WTC11 (cell line): ENCODE results near the gene GUCD1. TPM values are rescaled to one million over a fixed set of nuclear protein-coding genes. Genes with fewer than 3 reads are reported as not detected.
A peak's percentile ranks its signal among the peaks of the same experiment; 100 is the strongest.

Experiments used
- ARID4B ChIP-seq: sonication (generic); formaldehyde crosslinking; IDR thresholded peaks from 2 replicates; pipeline ENCODE4 v1.8.0; 2023; ENCODE audit warnings: missing genetic modification reagents, mild to moderate bottlenecking, borderline replicate concordance
- ATF1 ChIP-seq: sonication (generic); formaldehyde crosslinking; IDR thresholded peaks from 2 replicates; pipeline ENCODE4 v1.8.1; 2023; ENCODE audit warnings: mild to moderate bottlenecking, moderate library complexity, missing genetic modification reagents
- E2F1 ChIP-seq: sonication (generic); formaldehyde crosslinking; IDR thresholded peaks from 2 replicates; pipeline ENCODE4 v1.8.0; 2022; ENCODE audit warnings: mild to moderate bottlenecking, missing genetic modification reagents
- GABPB1 ChIP-seq: sonication (generic); formaldehyde crosslinking; IDR thresholded peaks from 2 replicates; pipeline ENCODE4 v1.8.1; 2023; ENCODE audit warnings: mild to moderate bottlenecking, missing genetic modification reagents
- HMGA2 ChIP-seq: fragments of 250-450 bp; sonication (Bioruptor Pico); IDR thresholded peaks from 2 replicates; pipeline ENCODE4 v1.4.0; 2021; ENCODE audit warnings: mild to moderate bottlenecking, moderate library complexity
- HMGXB4 ChIP-seq: sonication (generic); formaldehyde crosslinking; IDR thresholded peaks from 2 replicates; pipeline ENCODE4 v1.8.1; 2023; ENCODE audit warnings: mild to moderate bottlenecking, moderate library complexity, missing genetic modification reagents
- IRF2 ChIP-seq: sonication (generic); formaldehyde crosslinking; IDR thresholded peaks from 2 replicates; pipeline ENCODE4 v1.8.0; 2022; ENCODE audit warnings: low read depth, missing genetic modification reagents, borderline replicate concordance
- JUN ChIP-seq: sonication (generic); formaldehyde crosslinking; IDR thresholded peaks from 2 replicates; pipeline ENCODE4 v1.8.0; 2023; ENCODE audit warnings: mild to moderate bottlenecking, missing genetic modification reagents
- NFE2L1 ChIP-seq: sonication (generic); formaldehyde crosslinking; IDR thresholded peaks from 2 replicates; pipeline ENCODE4 v1.8.1; 2023; ENCODE audit warnings: missing genetic modification reagents
- NFYB ChIP-seq: sonication (generic); formaldehyde crosslinking; conservative IDR thresholded peaks from 2 replicates; pipeline ENCODE4 v1.8.0; 2022; ENCODE audit warnings: low read depth, missing genetic modification reagents
- OVOL2 ChIP-seq: fragments of 250-450 bp; sonication (Bioruptor Pico); IDR thresholded peaks from 2 replicates; pipeline ENCODE4 v1.9.0; 2021; ENCODE audit warnings: mild to moderate bottlenecking, borderline replicate concordance
- SMAD4 ChIP-seq: sonication (generic); formaldehyde crosslinking; IDR thresholded peaks from 2 replicates; pipeline ENCODE4 v1.8.0; 2022; ENCODE audit warnings: mild to moderate bottlenecking, missing genetic modification reagents
- SOX15 ChIP-seq: fragments of 250-450 bp; sonication (Bioruptor Pico); IDR thresholded peaks from 2 replicates; pipeline ENCODE4 v1.9.0; 2021; ENCODE audit warnings: mild to moderate bottlenecking
- SP1 ChIP-seq: sonication (generic); formaldehyde crosslinking; conservative IDR thresholded peaks from 2 replicates; pipeline ENCODE4 v1.8.1; 2022; ENCODE audit warnings: missing genetic modification reagents
- TCF7 ChIP-seq: sonication (generic); formaldehyde crosslinking; IDR thresholded peaks from 2 replicates; pipeline ENCODE4 v1.8.0; 2022; ENCODE audit warnings: mild to moderate bottlenecking, low read depth, missing genetic modification reagents, moderate library complexity
- TEAD1 ChIP-seq: sonication (generic); formaldehyde crosslinking; IDR thresholded peaks from 2 replicates; pipeline ENCODE4 v1.8.0; 2022; ENCODE audit warnings: mild to moderate bottlenecking, missing genetic modification reagents
- ZNF121 ChIP-seq: sonication (generic); formaldehyde crosslinking; IDR thresholded peaks from 2 replicates; pipeline ENCODE4 v1.8.0; 2023; ENCODE audit warnings: missing genetic modification reagents
- ZNF396 ChIP-seq: fragments of 250-450 bp; sonication (Bioruptor Pico); IDR thresholded peaks from 2 replicates; pipeline ENCODE4 v1.8.0; 2021; ENCODE audit warnings: mild to moderate bottlenecking, moderate library complexity, borderline replicate concordance
- total RNA-seq: library from RNA; stranded (reverse); gene quantifications from 3 replicates; pipeline ENCODE4 v1.2.3, GENCODE V29; 2021
- TF ChIP-seq, protein P1 (sequence below): fragments of 250-450 bp; sonication (Bioruptor Pico); IDR thresholded peaks from 2 replicates; pipeline ENCODE4 v2.1.2; 2022; ENCODE audit warnings: mild to moderate bottlenecking, moderate library complexity
- TF ChIP-seq, protein P2 (sequence below): sonication (generic); formaldehyde crosslinking; IDR thresholded peaks from 2 replicates; pipeline ENCODE4 v1.8.0; 2022; ENCODE audit warnings: mild to moderate bottlenecking, missing genetic modification reagents
- TF ChIP-seq, protein P3 (sequence below): sonication (generic); formaldehyde crosslinking; IDR thresholded peaks from 2 replicates; pipeline ENCODE4 v1.8.1; 2023; ENCODE audit warnings: mild to moderate bottlenecking, missing genetic modification reagents, moderate library complexity
- TF ChIP-seq, protein P4 (sequence below): sonication (generic); formaldehyde crosslinking; IDR thresholded peaks from 2 replicates; pipeline ENCODE4 v1.8.0; 2022; ENCODE audit warnings: mild to moderate bottlenecking, missing genetic modification reagents
- TF ChIP-seq, protein P5 (sequence below): fragments of 250-450 bp; sonication (Bioruptor Pico); IDR thresholded peaks from 2 replicates; pipeline ENCODE4 v1.9.0; 2021; ENCODE audit warnings: mild to moderate bottlenecking

GUCD1 gene
- total RNA-seq, 1 experiment from 2014 or later = 105 TPM

DNA sequence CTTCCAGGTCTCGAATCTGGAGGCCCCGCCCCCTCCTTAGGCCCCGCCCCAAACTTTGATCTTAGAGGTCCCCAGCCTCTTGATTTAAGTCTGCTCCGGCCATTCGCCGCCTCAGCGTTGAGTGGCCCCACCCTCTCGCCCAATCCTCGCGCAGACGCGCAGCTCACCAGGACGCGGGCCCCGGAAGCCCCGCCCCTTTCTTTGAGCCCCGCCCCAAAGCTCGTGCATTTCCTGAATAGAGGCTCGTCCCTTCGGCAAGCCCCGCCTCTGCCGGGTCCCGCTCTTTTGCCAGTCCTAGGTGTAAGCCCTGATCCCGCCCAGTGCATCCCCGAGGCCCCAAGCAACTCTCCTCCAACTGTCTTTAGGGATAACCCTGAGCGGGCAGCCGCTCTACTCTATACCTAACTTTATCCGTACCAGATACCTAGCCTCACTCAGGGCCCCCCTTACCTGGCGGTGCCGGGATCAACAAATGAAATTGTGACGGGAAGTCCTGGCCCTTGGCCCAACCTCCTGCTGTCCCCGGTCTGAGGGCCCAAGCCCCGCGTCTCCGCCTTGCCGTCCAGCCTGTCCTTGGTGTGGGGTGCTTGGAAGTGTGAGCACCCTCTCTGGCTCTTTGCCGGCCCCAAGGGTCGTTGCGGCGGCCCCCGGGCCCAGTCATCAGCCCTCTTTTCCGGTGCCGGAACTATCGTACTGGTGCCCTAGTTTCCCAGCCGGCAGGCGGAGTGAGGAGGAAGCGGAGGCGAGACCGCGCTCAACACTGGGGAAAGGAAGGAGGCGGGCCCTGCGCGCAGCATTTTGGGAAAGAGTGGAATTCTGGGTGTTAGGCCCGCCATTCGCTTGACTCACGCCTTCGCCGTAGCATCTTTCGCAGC lies 464 bp upstream of the GUCD1 start, which contains the start of gene SNRPD3 (continued):
- TF ChIP-seq, protein P1, sequence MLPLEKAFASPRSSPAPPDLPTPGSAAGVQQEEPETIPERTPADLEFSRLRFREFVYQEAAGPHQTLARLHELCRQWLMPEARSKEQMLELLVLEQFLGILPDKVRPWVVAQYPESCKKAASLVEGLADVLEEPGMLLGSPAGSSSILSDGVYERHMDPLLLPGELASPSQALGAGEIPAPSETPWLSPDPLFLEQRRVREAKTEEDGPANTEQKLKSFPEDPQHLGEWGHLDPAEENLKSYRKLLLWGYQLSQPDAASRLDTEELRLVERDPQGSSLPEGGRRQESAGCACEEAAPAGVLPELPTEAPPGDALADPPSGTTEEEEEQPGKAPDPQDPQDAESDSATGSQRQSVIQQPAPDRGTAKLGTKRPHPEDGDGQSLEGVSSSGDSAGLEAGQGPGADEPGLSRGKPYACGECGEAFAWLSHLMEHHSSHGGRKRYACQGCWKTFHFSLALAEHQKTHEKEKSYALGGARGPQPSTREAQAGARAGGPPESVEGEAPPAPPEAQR = no peak
- TF ChIP-seq E2F1 (CRISPR knock-in tag) (no peak; the same call in 1 of the 2 replicates), IRF2 (CRISPR knock-in tag) (no peak), SMAD4 (CRISPR knock-in tag) (no peak; the same call in 1 of the 2 replicates), ZNF121 (CRISPR knock-in tag) (no peak), GABPB1 (peak; percentile 85), ATF1 (no peak), TCF7 (no peak), ARID4B (CRISPR knock-in tag) (peak; percentile 68; the same call in 1 of the 2 replicates), ZNF396 (CRISPR knock-in tag) (no peak), HMGXB4 (peak; percentile 76; the same call in 1 of the 2 replicates), SOX15 (no peak), JUN (no peak), TEAD1 (CRISPR knock-in tag) (peak; percentile 77), SP1 (CRISPR knock-in tag) (peak; percentile 95), OVOL2 (CRISPR knock-in tag) (no peak), HMGA2 (CRISPR knock-in tag) (peak; percentile 25; the same call in 1 of the 2 replicates), NFYB (peak; percentile 57; the same call in 1 of the 2 replicates), NFE2L1 (CRISPR knock-in tag) (peak; percentile 66; the same call in 1 of the 2 replicates)
- TF ChIP-seq, protein P2, sequence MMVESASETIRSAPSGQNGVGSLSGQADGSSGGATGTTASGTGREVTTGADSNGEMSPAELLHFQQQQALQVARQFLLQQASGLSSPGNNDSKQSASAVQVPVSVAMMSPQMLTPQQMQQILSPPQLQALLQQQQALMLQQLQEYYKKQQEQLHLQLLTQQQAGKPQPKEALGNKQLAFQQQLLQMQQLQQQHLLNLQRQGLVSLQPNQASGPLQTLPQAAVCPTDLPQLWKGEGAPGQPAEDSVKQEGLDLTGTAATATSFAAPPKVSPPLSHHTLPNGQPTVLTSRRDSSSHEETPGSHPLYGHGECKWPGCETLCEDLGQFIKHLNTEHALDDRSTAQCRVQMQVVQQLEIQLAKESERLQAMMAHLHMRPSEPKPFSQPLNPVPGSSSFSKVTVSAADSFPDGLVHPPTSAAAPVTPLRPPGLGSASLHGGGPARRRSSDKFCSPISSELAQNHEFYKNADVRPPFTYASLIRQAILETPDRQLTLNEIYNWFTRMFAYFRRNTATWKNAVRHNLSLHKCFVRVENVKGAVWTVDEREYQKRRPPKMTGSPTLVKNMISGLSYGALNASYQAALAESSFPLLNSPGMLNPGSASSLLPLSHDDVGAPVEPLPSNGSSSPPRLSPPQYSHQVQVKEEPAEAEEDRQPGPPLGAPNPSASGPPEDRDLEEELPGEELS (CRISPR knock-in tag) = no peak; the same call in 1 of the 2 replicates
- TF ChIP-seq, protein P3, sequence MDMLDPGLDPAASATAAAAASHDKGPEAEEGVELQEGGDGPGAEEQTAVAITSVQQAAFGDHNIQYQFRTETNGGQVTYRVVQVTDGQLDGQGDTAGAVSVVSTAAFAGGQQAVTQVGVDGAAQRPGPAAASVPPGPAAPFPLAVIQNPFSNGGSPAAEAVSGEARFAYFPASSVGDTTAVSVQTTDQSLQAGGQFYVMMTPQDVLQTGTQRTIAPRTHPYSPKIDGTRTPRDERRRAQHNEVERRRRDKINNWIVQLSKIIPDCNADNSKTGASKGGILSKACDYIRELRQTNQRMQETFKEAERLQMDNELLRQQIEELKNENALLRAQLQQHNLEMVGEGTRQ (CRISPR knock-in tag) = 0 out of 2 replicates have a peak, but pooled peaks have one; percentile 29
- TF ChIP-seq, protein P4, sequence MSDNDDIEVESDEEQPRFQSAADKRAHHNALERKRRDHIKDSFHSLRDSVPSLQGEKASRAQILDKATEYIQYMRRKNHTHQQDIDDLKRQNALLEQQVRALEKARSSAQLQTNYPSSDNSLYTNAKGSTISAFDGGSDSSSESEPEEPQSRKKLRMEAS (CRISPR knock-in tag) = peak; percentile 74
- TF ChIP-seq, protein P5, sequence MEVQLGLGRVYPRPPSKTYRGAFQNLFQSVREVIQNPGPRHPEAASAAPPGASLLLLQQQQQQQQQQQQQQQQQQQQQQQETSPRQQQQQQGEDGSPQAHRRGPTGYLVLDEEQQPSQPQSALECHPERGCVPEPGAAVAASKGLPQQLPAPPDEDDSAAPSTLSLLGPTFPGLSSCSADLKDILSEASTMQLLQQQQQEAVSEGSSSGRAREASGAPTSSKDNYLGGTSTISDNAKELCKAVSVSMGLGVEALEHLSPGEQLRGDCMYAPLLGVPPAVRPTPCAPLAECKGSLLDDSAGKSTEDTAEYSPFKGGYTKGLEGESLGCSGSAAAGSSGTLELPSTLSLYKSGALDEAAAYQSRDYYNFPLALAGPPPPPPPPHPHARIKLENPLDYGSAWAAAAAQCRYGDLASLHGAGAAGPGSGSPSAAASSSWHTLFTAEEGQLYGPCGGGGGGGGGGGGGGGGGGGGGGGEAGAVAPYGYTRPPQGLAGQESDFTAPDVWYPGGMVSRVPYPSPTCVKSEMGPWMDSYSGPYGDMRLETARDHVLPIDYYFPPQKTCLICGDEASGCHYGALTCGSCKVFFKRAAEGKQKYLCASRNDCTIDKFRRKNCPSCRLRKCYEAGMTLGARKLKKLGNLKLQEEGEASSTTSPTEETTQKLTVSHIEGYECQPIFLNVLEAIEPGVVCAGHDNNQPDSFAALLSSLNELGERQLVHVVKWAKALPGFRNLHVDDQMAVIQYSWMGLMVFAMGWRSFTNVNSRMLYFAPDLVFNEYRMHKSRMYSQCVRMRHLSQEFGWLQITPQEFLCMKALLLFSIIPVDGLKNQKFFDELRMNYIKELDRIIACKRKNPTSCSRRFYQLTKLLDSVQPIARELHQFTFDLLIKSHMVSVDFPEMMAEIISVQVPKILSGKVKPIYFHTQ (CRISPR knock-in tag) = no peak
